GM19468 (cell line): ENCODE results near the gene KATNBL1.

Source experiments
- ATAC-seq: cut with Tn5 transposase; IDR thresholded peaks from one replicate; pipeline ENCODE4 v1.9.1; 2021; ENCODE audit warnings: mild to moderate bottlenecking, moderate library complexity, moderate number of reproducible peaks; ENCODE audit not compliant: unreplicated experiment; ENCODE audit errors: extremely low read depth

Gene KATNBL1, protein sequence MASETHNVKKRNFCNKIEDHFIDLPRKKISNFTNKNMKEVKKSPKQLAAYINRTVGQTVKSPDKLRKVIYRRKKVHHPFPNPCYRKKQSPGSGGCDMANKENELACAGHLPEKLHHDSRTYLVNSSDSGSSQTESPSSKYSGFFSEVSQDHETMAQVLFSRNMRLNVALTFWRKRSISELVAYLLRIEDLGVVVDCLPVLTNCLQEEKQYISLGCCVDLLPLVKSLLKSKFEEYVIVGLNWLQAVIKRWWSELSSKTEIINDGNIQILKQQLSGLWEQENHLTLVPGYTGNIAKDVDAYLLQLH

DNA sequence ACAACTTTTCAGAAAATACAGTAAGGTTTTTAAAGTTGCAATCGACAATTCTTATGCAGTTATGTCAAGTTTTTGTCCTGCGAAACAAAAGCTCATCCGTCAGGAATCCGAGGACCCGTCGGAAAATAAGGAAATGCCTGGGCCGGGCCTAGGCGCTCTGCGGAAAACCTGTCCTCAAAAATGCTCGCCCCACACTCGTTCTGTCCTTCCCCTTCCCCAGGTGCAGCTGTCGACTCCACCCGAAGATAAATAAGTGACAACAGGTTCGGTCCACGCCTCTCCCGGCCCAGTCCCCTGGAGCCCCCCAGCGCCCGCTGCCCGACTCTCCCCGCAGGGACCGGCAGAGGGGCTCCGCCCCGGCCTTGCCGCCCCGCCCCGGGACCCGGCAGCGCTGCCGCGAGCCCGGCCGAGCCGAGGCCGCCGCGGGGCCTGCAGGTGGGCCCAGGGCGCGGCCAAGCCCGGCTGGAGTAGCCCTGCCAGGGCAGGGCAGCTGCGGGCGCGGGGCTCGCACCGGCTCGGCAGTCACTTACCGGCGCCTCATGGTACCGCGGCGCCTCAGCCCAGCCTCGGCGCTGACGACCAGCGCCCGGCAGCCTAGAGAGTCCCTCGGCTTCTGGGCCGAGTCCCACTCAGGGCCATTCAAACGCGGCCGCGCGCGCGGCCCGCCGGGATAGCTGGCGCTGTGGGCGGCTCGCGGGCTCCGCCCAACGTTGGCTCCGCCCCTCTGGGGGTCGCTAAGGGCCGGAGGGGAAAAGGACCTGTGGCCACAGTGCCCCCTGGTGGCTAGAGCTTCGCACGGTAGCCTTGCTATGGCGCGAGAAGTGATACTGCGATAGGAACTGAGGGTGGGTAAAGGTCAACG, at the start of gene KATNBL1:
KATNBL1 (minus strand) TSS at position 676 of the 862 bp plus-strand sequence. CDS start 46,420 bp downstream, outside the sequence.
- ATAC-seq: peak; percentile 94

DNA sequence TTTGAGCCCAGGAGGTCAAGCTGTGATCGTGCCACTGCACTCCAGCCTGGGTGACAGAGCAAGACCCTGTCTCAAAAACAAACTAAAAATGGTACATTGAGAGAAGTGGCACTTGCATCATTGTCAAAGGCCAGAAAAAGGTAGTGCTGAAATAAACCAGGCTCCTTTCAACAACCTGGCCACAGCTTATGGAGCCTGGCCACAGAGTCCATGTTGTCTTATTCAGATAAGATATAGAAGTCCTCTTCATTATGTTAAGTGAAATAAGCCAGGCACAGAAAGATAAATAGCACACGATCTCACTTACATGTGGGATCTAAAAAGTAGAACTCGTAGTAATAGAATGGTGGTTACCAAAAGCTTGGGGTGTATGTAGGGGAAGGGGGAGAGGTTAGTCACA, 49.7 kb upstream of the KATNBL1 start:
- no peak for ATAC-seq

DNA sequence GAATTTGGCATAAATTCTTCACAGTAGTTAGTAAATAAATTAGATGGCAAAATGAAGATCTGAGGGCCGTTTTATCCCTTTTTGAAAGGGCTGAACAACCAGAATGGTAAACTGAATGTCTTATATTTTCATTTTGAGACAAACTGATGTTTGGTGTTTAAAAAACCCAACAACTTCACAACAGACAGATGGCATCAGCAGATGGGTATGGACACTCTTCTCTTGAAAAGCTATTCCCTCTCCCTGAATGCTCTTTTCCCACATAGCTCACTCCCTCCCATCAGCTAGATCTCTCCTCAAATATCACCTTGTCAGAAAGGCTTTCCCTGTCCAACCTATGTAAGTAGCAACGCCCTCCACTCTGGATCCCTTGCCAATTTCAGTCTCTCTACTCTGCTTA, 48.3 kb upstream of the KATNBL1 start:
- no peak for ATAC-seq

DNA sequence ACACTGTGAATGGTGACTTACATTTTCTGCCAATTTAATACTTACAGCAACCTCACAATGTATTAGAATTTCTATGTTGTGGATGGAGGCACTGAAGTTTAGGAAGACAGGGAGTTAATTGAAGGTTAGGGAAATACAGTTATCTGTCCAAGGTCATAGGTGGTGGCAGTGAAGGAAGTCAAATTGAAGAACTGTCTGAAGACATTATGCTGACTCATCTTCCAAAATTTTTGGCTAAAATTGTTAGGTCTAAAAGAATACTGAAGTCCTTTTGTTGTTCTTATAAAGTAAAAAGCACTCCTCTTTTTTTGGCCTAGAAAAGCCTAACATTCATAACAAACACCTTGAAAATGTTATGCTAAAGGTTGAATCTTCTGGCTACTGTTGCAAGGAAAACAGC, 42.6 kb upstream of the KATNBL1 start:
- no peak for ATAC-seq

DNA sequence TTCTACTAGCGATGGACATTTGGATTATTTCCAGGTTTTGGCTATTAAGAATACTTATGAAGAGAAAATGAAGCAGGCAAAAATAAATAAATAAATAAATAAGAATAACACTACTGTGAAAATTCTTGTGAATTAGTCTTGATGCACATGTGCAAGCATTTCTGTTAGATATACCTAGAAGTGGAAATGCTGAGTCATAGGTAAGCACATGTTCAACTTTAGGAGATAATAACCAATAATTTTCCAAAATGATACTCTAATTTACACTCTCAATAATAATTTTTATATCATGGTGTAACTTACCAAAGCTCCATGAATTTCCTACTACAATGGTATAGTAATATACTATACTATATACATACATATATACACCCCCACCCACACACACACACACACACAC, 38.3 kb upstream of the KATNBL1 start:
- ATAC-seq: no peak

DNA sequence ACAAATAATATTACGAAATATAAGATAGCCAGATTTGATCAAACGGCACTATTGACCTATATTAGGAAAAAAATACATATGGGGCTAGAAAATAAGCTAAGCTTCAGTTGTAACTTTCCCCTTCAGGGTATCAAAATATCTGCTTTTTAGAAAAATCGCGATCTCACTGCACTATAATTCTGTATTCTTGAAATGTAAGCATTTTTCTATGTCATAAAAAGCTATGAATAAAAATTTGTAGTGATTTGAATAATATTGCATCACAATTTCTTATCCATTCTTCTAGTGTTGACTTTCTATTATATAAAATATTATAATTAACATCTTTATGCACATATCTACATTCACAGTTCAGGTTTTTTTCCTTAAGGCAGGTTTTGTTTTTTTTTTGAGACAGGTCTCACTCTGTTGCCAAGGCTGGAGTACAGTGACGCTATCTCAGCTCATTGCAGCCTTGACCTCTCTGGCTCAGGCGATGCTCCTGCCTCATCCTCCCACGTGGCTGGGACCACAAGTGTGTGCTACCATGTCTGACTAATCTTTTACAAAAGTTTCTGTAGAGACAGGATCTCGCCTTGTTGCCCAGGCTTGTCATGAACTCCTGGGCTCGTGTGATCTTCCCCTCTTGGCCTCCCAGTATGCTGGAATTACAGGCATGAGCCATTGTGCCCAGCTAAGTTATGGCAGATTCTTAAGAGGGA, 36.5 kb upstream of the KATNBL1 start:
- no peak for ATAC-seq

DNA sequence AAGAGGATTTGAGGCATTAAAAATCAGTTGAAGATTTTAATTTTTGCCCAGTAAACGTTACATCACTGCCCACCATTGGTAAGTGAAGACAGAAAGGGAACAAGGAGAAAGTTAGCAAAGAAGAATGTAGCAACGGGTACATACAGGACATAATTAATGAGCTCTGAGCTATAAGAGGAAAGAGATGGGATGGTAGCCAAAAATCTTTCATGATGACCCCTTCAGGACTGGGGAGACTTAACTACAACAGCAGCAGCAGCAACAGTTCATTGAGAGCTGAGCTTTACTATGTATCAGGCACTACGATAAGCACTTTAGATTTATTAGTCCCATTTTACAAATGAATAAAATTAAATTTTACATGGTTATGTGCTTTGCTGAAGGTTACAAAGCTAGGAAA, 33.3 kb upstream of the KATNBL1 start:
- no peak for ATAC-seq

DNA sequence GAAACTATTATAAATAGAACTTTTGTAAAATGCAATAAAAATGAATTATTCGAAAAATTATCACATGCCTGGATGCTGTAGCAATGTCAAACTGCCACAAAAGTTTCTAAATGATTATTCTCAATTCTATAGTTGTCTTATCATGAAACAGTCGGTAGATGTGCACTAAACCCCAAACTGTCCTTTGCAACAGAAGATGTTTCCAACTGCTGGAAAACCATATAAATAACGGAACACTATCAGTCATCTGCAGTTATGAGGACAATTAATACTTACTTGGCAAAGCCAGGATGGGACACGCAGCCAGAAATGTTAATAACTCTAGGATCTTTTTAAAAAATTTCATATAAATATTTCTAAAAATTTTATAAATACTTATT, 32.4 kb upstream of the KATNBL1 start:
- no peak for ATAC-seq

DNA sequence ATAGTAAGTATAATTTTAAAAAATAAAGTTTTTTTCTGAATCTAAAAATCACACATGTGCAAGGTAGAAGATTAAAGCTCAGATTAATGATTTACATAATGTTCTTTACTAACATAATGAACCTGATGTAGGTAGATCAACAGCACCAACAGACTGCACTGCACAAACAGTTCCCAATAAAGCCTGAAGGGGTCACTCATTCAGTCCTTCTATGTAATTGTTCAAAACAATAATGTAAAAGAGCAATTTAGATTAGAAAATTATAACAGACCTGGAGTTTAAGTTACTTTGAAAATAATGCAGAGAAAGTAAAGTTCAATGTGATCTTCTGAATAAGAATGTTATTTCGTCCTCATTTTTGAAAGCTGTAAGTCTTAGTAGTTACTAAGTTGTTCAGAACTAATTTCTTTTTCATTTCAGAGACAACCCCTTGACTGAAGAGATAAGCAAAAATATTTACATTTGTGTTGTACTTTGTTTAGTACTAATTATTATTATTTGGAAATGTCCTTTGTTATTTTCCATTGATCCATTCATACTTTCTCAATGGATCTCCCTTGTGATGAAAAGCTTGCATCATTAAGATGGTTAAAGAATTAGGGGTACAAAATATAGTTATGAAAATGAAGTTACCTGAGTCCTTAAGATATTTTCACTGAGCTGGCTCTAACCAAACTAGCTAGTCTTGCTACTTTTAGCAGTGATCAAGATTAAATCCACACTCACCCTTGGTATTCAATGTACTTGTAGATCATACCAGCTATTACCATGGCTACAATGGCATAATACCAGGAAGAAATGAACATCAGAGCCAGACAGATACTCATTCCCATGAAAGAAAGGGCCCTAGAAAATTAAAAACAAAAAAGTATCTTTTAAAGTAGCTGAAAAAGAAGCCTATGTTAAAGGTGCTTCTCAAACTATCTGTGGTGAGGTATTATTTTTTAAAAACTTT, 31.8 kb upstream of the KATNBL1 start:
- no peak for ATAC-seq

DNA sequence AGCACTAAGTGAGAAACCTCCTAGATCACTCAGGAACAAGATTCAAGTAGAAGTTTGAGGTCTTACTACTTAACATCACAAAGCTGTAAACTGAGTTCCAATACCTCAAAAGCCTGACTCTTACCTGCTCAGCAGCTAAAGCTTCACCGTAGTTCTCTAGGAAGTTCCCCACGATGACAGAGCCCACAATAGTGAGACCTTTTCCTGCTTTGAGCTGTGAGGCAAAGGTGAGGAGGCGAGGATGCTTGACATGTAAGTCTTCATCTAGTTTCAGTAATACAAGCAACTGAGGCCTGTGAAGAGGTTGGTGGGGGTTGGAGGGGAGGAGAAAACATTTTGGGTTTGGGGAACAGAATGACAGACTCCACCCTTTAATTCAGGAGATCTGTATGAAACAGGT, 30.6 kb upstream of the KATNBL1 start:
- no peak for ATAC-seq

DNA sequence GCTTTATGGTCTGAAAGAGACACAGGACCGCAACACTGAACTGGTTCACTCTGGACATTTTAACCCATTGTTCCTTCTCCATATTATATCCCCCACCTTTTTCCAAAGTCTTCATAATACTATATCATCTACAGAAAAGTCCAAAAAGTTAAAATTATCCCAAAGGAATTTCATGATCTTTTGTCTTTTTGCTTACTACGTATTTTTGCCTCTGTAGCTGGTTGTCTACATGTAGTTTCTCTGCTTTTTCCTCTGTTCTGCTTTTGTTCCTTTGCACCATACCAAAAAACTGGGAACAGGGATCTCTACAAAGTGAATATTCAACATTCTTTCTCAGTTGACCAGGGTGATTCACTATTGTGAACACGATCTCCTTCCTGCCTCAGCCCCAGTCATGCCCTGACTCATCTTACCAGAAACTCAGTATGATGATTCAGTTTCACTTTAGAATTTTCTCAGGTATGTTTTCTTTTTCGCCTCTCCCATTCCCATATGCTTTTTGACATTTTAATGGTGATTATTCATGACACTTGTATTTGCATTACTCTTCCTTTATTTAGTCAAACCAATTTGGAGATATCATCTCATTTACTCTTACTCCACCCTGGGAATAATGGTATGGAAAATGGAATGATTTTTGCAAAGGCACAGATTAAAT, 29.4 kb upstream of the KATNBL1 start:
- ATAC-seq: no peak

DNA sequence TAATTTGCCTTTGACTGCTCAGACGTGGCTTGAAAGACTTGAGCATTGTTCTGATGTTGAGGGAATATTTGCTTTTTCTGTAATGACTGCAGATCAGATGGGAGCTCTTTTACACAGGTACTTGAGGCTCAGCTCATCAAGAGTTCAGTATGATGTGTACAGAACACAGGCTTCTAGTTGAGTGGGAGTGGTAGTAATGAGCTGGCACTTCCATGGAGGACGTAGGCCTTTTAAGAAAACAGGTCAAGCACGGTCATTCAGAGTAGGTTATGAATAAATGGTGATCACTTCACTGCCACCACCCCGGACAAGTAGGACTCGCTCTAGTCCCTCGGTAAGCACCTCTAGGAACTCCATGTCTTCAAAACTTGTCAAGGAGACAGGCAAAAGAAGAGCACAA, 23.7 kb upstream of the KATNBL1 start:
- no peak for ATAC-seq

DNA sequence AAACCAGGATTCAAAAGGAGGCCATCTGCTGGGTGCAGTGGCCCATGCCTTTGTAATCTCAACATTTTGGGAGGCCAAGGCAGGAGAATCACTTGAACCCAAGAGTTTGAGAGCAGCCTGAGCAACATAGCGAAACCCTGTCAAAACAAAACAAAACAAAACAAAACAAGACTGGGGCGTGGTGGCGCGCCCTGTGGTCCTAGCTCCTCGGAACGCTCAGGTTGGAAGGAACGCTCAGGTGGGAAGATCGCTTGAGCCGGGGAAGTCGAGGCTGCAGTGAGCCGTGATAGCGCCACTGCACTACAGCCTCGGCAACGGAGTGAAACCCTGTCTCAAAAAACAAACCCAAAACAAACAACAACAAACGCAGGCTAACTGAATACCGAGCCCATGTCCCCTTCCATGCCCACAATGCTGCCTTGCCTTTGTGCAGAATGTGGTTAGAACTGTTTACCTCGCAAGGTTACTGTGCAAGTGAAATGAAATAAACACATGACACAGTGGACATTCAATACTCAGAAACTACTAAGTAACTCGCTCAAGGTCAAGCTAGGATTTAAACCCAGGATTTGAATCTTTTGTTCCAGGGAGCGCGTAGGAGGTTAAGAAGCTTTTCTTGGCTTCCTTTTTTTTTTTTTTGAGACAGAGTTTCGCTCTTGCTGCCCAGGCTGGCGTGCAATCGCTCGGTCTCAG, 14.2 kb upstream of the KATNBL1 start:
- no peak for ATAC-seq

DNA sequence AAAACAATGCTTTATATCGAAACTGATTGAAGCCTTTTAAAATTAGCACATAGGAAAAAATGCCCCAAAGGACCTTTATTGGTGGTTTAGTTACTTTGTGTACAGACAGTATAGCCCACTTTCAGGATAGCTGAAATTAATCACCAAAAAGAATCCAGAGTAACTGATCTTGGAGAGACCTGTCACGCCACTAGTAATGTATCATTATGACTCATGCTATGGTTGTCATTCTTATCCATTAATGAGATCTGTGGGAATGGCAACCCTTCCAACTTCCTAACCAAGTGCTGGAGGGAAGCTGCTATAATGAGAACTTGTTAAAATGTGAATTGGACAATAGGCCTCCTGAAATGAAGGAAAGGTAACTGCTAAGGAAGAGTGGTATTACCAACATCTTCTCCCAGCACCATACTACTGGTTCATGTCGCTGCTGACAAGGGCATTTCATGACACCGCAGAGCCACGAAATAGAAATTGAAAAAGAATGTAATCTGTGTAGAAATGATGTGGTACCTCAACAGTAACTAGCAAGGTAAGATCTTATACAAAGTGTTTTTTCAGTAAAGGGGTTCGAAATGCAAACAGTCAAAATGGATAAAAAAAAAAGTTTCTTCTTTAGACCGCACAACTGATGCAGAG, 7.8 kb upstream of the KATNBL1 start:
- ATAC-seq: no peak

DNA sequence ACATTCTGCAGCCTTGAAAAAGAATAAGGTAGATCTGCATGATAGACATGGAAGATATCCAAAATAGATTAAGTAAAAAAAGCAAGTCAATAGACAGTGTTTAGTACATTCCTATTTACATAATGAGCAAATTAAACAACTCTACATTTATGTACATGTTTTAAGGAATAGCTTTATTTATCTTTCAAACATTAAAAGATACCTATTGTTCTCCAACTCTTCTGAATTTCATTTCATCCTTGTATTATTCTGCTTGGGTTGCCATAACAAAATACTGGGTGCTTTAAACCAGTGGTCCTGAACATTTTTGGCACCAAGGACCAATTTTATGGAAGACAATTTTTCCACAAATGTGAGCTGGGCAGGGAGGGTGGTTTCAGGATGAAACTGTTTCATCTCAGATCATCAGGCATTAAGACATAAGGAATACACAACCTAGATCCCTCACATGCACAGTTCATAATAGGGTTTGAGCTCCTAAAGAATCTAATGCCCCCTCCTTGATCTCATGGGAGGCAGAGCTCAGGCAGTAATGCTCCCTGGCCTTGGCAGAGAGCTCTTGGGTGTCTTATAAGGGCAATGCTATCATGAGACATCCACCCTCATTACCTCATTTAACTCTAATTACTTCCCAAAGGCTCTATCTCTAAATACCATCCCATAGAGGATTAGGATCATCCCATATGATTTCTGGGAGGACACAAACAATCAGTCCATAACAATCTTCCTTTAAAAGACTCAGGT, 6.8 kb upstream of the KATNBL1 start:
- no peak for ATAC-seq

DNA sequence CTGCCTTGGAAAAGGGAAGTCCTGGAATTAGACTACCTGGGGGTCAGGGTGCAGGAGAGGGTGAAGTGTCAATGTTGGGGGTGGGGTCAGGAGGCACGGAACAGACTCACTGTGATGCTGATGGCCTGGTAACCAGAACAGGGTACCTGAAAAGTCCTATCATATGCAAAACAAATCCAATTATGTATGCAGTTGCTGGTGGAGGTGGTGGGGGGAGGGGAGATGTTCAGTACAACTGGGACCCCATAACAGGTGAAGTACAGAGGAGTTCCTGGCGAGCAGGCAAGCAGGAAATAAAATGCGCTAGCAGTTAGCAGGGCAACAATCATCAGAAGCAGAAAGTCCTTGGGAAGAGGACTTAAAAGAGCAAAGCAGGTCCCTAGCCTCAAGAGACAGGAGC, 4.2 kb upstream of the KATNBL1 start:
- ATAC-seq: no peak

DNA sequence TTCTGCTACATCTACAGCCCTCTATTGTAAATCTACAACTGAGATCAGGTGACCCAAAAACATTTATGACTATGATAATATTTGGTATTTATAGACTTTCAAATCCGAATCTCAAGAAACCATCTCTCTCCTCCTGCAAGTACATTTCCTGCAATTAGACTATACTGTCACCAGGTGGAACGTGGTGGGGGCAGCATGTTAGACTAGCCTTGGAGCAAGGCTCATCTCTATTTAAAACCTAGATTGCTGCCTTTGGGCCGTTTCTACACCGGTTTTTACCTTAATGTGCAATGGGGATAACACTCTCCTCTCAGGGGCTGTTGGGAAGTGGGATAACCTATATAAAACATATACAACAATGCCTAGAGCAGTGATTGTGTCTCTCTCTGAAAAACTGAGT, 3.8 kb upstream of the KATNBL1 start:
- ATAC-seq: no peak

DNA sequence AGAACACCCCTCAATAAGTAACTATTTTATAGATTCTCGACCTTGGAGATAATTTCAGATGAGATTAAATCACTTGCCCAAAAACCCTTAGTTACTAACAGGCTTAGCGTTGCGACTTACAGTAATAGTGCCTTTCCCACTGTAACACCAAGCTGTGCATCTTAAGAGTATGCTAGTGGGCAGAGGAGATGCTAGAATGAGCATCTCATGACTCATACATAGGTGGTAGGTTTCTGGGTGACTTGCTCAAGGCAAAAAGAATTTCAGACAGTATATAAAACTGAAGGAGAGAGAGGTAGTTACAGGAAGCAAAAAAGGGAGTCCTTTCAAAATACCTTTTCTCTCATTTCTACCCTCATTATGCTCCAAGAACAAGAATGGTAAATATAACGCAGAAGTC, 3.9 kb downstream of the KATNBL1 start:
- ATAC-seq: no peak
